HG03196 (cell line): Measurements from ENCODE around the gene FOXP1.
"Not testable (repeated sequence)": the region's sequence is repeated elsewhere in the genome, so short reads cannot be mapped to it uniquely, and the experiment has no call there.

Source experiments
- ATAC-seq: cut with Tn5 transposase; IDR thresholded peaks from one replicate; pipeline ENCODE4 v1.9.1; 2021; ENCODE audit not compliant: unreplicated experiment

FOXP1 gene

DNA sequence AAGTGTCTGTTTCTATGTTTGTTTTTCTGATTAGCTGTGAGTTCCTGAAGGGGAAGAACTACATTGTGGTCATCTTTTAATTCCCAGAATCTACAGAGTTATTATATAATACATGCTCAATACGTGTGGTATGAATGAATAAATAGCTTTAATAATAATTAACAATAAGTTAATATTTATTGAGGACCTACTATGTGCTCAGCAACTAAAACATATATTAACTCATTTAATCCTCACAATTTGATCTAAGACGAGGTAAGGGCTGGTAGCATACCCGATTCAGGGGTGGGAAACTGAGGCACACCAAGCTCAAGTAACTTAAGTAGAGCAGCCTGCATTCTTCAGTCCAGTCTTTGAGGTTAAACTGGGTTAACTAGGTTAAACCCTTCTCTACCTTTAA is 553.8 kb downstream of the FOXP1 start:
- no peak for ATAC-seq

DNA sequence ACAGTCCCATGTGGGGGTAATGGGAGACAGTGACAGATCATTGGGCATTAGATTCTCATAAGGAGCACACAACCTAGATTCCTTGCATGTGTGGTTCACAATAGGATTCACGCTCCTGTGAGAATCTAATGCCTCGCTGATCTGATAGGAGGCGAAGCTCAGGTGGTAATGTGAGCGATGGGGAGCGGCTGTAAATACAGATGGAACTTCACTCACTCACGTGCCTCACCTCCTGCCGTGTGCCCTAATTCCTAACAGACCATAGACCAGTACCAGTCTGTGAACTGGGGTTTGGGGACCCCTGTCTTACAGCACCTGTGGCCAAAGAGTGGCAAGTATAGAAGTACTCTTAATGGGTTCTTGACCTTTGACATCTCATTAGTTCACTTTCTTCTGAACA is 554.7 kb downstream of the FOXP1 start:
- no peak for ATAC-seq

DNA sequence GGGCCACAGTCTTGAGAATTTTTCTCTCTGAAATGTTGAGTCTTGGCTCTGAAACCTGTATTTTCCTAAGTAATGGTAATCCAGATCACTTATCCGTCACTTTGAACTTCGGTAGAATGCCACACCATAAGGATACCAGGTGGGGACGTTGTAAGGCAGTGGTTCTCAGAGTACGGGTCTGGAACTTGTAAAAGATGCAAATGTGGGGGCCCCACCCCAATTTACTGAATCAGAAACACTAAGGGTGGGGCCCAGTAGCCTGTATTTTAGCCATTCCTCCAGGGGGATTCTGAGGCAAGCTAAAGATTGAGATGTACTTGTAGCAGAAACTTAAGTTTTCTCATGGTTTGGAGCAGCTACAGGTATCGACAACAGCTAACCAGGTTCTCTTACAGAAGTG is 555.3 kb downstream of the FOXP1 start:
- ATAC-seq: no peak

DNA sequence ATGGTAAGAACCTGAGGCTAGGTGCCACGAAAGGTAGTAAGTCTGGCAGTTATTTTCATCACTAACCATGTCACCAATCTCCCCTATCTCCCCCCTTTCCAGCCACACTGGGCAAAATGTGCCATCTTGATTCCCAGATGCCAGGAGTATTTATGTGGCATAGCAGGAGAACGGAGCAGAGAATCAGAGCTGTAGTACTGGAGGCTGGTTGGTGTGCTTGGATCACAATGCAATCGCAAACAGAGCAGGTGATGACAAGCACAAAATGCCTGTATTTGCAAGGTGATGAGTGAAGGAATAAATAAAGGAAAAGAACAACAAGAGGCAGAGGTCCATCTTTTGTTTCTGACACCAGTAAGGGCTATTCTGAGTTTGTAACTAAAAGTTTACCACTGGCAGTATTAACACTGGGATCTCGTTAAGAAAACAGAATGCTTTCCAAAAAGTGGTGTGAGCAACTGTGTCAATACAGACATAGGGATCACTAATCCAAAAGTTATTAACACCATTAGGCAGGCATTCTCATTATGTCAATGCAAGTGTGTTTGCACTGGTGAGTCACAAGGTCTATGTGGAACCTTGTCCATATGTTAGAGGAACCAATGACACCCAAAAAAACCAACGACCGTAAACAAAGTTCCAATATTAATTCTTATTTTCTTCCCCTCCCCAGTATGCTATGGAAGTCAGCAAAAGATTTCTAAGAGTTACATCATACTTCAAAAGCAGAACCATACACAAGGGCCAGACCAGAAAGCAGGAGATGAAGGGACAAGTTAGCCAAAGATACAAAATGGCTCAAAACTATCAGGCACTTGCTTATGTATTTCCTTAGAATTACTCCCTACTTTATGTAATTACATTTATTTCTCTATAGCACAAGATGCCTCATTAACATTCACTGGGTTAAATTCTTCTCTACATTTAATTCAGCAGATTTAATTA is 556.6 kb downstream of the FOXP1 start:
- ATAC-seq: no peak

DNA sequence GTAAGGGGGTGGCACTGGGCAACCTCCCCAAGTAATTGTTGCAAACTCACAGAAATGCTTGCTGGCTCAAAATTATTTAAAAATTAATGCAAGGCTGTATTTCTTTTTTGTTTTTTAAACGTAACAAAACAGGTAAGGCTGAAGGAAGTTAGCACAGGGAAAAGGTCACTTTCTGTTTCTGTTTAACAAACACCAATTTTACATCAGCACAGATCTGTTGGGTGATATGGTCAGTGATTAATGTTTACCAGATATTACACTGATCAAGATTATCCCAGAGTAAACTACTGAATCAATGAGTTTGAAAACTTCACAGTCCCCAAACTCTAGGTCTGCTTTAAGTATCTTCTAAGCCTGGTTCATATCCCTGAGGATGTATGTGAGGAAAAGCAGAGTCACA is 558.0 kb downstream of the FOXP1 start:
- ATAC-seq: no peak

DNA sequence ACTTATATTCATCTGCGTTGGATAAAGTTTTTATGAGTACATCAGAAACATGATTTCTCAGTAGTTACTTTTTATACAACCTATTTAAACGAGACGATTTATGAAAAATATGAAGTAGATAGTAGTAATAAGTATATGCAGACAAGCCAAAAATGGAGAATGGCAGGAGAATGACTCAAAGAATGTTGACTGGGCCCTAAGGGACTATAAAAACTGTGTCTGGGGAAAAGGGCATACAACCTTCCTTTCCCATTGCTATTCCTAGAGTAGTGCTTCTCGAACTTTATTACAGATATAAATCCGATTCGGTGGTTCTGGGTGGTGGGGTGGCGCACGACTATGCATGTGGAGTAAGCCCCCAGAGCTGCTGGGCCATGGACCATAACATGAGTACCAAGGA is 558.5 kb downstream of the FOXP1 start:
- ATAC-seq: no peak

DNA sequence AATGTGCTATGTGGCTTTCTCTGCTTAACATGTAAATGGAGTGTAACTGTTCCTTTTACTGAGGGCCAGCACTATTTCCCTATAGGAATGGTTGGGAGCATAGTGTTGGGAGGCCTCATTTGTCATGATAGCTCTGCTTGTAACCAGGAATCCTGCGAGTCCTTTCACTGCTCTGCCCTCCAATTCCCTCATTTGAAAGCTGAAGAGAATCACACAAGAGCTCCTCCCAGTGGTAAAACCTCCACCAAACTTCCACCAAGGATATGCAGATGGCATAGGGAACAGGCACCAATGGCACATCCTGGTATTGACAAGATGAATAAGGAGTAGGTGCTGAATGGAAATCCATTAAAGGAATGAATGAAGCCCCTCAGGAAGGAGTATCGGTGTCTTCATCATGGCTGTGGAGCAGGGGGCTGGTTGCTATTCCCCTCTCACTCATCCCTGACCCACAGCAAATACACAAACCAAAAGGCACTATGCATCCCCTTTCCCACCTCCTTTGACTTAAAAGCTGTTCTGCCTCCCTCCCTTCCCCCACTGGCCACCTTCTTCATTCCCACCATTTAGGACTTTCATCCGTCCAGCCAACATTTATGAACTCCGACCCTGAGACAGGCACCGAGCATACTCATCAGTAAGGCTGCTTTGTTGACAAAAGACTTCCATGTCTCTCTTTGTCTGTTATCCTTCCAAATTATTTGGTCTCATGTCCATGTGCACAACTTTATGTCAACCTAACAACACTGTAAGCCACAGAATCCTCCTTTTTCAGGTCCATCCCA is 560.8 kb downstream of the FOXP1 start:
- no peak for ATAC-seq

DNA sequence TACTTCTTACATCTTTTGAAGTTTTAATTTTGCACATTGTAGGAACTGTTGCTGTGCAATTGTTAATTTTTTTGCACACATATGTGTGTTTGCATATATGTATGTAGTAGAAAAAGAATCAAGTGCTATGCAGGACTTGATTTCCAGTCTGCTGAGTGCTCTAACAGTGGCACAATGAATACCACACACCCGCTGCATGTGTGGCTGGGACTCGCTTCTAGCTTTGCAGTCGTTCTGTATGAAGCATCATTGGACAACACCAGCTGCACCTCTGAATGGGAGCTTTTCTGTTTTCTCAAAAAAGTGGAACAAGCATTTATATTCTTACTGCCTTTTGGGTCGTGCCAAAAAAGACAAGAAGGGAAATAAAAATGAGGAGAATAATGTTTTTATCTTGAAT is 564.7 kb downstream of the FOXP1 start:
- ATAC-seq: no peak

DNA sequence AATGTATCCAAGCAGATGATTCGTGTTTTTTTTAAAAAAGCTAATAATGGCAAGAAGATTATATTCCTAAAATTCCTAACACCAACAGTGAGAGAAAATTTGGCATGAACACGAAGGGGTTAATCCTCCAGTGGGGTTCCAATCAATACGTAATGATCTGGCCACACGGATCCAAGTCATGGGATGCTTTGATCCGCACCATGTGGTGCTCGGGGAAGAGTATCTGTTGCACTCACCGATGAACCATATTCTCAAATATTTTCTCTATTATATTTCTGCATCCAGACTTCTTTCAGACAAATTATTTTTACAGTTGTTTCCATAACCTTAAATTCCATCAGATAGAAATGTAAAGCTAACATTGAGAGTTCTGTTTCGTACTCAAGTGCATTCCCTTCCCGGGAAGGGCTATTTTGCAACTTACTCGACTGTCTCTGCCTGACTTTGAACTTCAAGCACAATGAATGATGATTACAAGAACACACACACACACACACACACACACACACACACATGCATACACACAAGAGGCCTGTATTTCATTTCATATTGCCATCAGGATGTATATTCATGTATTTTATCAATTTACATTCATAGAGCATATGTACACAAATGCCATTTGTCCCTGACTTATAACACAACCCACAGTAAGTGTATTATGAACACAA is 567.2 kb downstream of the FOXP1 start:
- no peak for ATAC-seq

DNA sequence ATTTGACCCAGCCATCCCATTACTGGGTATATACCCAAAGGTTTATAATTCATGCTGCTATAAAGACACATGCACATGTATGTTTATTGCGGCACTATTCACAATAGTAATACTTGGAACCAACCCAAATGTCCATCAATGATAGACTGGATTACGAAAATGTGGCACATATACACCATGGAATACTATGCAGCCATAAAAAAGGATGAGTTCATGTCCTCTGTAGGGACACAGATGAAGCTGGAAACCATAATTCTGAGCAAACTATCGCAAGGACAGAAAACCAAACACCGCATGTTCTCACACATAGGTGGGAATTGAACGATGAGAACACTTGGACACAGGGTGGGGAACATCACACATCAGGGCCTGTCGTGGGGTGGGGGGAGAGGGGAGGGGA is 568.9 kb downstream of the FOXP1 start:
- not testable (repeated sequence) for ATAC-seq

DNA sequence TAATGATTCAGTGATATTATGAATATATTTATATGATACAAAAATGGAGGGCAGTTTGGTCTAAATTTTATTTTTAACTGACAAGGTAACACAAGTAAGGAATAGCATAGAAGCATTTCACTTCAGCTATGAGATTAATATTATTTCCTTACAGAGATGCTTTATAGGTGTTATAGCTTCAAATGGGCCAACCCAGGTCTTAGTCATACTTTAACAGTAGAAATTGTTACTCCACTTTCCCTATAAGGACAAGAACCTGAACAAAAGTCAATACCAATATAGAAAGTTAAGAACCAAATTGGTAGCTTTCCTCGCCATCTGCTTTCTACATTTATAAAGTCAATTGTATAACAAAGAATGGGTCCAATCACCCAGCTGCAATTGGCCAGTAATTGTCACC is 570.6 kb downstream of the FOXP1 start:
- no peak for ATAC-seq

DNA sequence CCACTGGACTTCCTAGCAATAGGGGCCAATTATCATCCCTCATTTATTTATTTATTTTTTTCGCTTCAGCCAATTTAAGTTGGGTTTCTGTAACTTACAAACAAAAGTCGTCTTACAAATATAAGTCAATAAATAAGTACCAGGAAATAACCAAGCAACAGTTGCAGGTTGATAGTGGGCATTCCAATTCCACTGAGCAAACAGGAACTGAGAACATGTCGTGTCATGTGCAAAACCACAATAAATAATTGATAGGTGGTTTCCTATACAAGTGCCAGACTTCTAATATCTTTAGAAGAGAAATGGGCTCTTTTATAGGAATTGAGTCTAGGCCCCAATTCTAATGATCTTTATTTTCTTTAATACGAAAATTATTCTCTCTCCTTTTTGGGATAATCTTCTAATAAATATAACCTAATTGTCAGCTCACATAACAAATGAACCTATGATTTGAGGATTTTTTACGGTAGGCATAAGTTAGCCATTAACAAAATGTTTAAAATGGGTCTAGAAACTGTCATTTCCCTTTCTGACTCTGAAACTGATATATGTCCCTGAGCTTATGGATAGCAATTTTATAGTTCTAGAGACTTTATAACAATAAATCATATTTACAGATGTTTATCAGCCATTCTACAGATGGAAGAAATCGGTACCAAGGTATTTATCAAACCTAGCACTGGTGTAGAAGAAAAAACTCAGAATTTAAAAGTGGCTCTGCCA is 571.8 kb downstream of the FOXP1 start:
- peak; percentile 90 for ATAC-seq

DNA sequence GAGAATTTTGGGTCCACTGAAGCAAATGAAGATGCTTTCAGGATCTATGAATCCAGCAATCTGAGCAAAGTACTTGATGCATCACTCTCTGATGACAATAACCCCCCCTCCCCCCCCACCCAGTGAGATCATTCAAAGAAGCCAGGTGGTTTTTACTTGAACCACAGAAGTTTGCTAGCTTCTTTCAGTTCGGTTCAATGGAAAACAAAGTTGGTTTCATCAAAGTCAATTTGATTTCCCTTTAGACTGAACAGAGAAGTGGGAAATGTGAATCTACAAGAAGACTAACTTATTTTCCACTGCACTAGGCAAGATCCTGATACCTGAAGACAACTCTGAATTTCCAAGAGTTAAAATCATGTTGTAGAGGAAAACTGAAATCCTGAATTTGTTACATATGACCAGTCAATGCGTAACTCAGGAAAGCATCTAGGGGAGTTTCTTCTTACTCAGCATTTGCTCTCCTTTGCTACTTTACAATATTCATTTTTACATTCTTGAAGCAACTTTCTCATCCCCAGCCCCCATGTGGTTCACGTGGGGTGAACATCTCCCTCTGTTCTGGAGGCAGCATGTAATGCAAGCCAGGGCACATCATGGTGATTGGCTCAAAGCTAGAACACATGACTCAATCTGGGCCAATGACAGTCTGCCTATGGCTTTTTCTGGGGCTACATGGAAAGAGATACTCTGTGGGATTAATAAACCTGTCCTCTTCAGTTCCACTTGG is 572.6 kb downstream of the FOXP1 start:
- ATAC-seq: peak; percentile 43

DNA sequence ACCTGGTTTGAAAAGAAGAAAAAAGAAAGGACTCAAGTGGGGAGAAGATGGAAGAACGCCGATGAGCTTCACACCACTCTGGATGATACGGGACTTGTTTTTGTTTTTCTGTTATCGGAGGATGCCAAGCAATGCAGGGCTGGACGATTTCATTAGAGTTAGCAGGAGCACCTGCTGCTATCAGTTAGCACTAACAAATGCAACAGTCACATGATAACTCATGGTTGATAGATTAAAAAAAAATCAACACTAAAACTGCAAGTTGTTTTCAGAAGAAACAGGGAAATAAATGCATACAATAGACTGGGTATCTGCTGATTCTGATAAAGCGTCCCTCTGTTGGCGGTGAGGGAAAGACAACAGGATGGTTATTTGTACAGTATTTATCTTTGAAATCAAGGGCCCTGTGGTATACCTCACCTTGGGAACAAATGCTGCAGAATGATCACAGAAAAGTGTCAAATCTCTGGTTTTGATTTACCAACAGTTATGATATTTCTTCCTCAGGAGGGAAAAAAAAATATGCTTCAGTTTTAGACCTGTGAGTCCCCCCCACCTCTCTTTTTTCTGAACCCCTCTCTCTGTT is 575.1 kb downstream of the FOXP1 start:
- ATAC-seq: no peak

DNA sequence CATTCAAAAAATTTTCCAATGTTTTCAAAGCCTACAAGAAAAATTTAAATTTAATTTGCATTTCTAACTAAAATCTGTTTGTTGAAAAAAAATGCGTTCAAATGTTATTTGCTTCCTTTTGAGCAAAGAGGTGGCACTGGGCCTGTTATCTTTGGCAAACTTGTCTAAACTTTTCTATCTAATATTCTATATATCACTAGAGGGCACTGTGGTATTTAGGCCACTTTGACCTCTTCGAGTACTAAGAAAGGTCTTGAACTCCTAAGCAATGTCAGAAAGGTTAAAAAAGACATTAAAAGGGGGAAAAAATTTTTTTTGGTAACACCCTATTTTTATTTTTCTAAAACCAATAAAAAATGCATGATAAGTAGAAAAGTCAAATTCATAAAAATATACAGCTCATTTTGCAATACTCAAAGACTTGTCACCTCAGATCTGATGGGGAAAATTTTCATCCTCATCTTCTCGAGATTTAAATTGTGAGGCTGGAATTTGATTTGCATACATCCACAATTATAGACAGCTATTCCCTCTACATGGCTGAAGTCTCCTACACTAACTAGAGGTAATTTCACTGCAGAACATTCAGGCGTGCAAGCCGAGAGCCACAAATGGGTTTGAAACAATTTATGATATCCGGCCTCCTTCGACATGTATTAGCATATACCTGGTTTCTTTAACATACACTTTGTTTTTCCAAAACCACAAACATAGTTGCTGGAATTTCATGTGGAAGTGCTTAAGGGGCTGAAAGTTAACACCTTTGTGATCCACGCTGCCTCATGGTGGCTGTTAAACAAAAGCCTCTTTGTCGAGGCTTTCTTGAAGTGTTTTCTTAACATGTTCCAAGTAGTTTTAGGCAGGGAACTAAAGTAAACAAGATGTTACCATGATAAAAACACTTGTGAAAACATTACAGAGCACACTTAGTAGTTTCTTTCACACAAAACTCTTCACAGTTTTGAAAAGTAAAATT is 576.4 kb downstream of the FOXP1 start:
- ATAC-seq: no peak

DNA sequence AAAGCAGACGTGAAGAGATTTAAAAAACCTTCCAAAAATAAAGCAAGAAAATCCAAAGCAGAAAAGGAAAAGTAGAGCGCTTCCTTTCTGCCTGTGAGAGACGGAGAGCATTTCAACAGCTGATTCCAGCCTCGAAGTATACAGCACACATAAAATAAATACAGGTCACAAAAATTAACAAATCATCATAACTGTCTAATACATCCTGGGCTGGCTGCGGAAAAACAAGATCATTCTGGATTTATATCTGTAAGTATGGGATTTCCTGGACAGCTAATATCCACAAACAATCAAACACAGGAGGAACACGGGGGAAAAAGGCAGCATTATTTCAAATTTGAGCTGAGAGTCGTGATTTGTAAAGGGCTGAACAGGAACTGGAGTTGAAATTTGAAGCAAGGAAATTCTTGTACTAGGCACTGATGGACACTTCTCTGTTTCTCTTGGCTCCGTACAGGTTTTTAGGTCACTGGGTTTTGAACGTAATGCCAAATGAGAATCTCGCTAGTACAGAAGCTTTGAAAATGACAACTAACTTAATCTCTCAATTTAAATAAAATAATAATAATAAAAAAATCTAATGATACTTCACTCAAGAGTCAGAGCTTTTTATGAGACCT is 577.7 kb downstream of the FOXP1 start:
- ATAC-seq: no peak

DNA sequence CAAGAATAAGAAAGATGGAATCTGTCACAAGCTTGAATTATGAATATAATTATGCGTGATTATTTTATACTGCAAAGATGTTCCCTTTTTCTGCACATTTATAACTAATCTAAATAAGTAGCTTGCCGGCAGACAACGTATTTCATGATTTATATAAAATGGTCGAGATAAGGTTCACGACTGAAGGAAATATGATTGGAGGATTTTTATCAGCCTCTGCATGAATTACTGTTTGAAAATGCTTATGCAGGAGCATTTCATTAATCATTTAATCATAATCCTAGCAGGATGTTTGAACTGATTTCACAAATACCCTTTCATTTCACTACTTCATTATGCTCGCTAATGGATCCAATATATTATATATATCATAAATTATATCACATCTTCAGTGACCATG is 580.0 kb downstream of the FOXP1 start:
- no peak for ATAC-seq

DNA sequence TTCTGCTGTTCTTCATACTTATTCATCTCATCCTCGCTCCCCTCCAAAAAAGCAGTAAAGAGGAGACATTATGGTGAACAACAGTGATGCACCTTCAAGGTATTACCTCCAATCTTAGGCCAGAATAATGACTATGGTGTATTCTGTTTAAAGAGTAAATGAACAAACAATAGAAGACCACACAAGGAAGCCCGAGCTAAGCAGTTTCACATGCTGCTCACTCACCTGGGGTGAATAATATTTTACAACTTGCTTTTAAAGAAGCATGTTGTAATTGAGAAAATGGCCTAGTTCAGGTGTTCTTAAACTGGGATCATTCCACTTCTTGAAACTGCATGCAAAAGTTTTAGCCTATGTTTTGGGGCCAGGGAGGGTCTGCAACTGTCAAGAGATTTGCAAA is 581.2 kb downstream of the FOXP1 start:
- ATAC-seq: no peak
